ENCODE measurements around the gene UBR3. TPM values are rescaled to one million over a fixed set of nuclear protein-coding genes. Genes with fewer than 3 reads are reported as not detected.
A peak's percentile ranks its signal among the peaks of the same experiment; 100 is the strongest.
"Not testable (repeated sequence)": the region's sequence is repeated elsewhere in the genome, so short reads cannot be mapped to it uniquely, and the experiment has no call there.

Gene UBR3
- total RNA-seq, 1 experiment from 2014 or later, result 16.4 TPM

DNA sequence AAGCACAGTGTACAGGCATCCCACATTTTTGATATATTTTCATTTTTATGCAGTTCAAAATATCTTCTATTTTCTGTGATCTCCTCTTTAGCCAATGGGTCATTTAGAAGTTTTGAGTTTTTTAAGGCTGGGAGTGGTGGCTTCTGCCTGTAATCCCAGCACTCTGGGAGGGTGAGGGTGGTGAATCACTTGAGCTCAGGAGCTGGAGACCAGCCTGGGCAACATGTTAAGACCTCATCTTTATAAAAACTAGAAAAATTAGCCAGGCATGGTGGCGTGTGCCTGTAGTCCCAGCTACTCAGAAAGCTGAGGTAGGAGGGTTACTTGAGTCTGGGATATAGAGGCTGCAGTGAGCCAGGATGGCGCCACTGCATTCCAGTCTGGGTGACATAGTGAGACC is 17.8 kb downstream of the UBR3 start (continued):
- TF ChIP-seq TP53 (CRISPR knock-in tag; IDR thresholded peaks at IDR 0.05), result no peak
- no peak for TF ChIP-seq FOXJ3 (CRISPR knock-in tag; IDR thresholded peaks at IDR 0.05; ENCODE audit: borderline replicate concordance)

DNA sequence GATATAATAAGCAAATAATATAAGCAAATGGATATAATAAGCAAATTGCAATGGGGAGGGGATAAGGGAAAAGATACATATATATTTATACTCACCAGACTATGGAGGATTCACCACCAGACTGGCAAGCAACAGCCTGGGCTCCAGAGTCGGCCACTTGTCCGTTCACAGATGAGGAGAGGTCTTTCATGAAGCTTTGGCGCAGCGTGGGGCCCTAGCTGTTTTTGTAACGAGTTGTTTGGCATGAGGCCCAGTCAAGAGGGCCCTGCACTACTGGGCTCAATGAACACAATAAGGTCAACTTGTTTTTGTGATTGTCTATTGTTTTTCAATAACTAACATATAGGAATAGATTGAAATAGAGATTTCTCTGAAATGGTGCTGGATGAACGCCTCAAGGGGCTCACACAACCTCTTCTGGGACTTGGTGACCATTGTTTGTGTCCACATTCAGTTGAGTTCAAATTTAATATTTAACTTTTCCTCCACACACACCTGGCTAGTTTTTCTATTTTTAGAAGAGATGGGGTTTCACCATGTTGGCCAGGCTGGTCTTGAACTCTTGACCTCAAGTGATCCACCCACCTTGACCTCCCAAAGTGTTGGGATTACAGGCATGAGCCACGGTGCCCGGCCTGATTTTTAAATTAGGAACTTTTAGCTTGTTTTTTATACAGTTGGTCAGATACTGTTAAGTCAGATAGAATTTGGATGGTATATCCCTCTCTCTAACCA is 21.9 kb downstream of the UBR3 start:
- H3K27ac Mint-ChIP-seq, result peak overlapping the region; percentile 21; the same call in 1 of the 2 replicates
- H3K27me3 Mint-ChIP-seq (ENCODE audit: low read depth); POLR2A ChIA-PET; H3K9me3 Mint-ChIP-seq; ATAC-seq; H3K4me3 Mint-ChIP-seq; DNase-seq (ENCODE audit: low spot score); CTCF ChIA-PET: not testable (repeated sequence)
- H3K36me3 Mint-ChIP-seq, result peaks cover 14% of the 10 kb centered on the region
- H3K4me1 Mint-ChIP-seq, result peaks cover 18% of the 10 kb centered on the region

DNA sequence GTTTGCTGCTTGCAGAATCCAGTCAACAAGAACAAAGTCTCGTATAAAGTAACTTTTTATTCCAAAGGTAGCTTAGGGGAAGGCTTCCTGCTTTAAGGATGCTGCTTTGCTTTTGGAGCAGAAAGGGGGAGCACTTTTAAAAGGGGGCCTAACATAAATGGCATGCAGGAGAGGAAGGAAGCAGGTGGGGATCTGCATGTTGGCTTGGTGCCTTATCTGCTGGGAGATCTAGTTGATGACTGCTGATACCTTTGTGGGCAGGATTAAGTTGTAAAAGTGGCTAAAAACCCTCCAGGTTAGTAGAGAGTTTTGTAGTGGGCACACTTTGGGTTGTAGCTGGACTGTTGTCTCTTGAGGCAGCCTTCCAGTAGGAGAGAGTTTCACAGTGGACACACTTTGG is 22.5 kb downstream of the UBR3 start:
- DNase-seq (ENCODE audit: low spot score) (no peak), ATAC-seq (no peak)
- Mint-ChIP-seq H3K4me1 (peaks cover 18% of the 10 kb centered on the region), H3K4me3 (no peak overlapping the region), H3K9me3 (peaks cover 7% of the 10 kb centered on the region), H3K27me3 (ENCODE audit: low read depth) (no peaks in the 10 kb centered on the region), H3K36me3 (peaks cover 16% of the 10 kb centered on the region), H3K27ac (peak overlapping the region; percentile 21; the same call in 1 of the 2 replicates)
- TF ChIP-seq SOX15 (CRISPR knock-in tag; IDR thresholded peaks at IDR 0.05), result no peak
- TF ChIP-seq, protein P1, sequence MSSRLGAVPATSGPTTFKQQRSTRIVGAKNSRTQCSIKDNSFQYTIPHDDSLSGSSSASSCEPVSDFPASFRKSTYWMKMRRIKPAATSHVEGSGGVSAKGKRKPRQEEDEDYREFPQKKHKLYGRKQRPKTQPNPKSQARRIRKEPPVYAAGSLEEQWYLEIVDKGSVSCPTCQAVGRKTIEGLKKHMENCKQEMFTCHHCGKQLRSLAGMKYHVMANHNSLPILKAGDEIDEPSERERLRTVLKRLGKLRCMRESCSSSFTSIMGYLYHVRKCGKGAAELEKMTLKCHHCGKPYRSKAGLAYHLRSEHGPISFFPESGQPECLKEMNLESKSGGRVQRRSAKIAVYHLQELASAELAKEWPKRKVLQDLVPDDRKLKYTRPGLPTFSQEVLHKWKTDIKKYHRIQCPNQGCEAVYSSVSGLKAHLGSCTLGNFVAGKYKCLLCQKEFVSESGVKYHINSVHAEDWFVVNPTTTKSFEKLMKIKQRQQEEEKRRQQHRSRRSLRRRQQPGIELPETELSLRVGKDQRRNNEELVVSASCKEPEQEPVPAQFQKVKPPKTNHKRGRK (CRISPR knock-in tag; IDR thresholded peaks at IDR 0.05; ENCODE audit: borderline replicate concordance), result no peak
- TF ChIP-seq, protein P2, sequence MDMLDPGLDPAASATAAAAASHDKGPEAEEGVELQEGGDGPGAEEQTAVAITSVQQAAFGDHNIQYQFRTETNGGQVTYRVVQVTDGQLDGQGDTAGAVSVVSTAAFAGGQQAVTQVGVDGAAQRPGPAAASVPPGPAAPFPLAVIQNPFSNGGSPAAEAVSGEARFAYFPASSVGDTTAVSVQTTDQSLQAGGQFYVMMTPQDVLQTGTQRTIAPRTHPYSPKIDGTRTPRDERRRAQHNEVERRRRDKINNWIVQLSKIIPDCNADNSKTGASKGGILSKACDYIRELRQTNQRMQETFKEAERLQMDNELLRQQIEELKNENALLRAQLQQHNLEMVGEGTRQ (CRISPR knock-in tag; IDR thresholded peaks at IDR 0.05), result no peak
- TF ChIP-seq, protein P3, sequence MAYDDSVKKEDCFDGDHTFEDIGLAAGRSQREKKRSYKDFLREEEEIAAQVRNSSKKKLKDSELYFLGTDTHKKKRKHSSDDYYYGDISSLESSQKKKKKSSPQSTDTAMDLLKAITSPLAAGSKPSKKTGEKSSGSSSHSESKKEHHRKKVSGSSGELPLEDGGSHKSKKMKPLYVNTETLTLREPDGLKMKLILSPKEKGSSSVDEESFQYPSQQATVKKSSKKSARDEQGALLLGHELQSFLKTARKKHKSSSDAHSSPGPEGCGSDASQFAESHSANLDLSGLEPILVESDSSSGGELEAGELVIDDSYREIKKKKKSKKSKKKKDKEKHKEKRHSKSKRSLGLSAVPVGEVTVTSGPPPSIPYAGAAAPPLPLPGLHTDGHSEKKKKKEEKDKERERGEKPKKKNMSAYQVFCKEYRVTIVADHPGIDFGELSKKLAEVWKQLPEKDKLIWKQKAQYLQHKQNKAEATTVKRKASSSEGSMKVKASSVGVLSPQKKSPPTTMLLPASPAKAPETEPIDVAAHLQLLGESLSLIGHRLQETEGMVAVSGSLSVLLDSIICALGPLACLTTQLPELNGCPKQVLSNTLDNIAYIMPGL (CRISPR knock-in tag; IDR thresholded peaks at IDR 0.05), result no peak
- no peak for TF ChIP-seq JUN (CRISPR knock-in tag; IDR thresholded peaks at IDR 0.05)
- no peak for TF ChIP-seq RORB (CRISPR knock-in tag; IDR thresholded peaks at IDR 0.05)
- TF ChIP-seq ZNF423 (CRISPR knock-in tag; IDR thresholded peaks at IDR 0.05), result no peak
- no peak for TF ChIP-seq TP53 (CRISPR knock-in tag; IDR thresholded peaks at IDR 0.05)
- TF ChIP-seq ZNF232 (CRISPR knock-in tag; IDR thresholded peaks at IDR 0.05), result no peak
- no peak for TF ChIP-seq TEAD4 (CRISPR knock-in tag; IDR thresholded peaks at IDR 0.05)
- TF ChIP-seq, protein P4, sequence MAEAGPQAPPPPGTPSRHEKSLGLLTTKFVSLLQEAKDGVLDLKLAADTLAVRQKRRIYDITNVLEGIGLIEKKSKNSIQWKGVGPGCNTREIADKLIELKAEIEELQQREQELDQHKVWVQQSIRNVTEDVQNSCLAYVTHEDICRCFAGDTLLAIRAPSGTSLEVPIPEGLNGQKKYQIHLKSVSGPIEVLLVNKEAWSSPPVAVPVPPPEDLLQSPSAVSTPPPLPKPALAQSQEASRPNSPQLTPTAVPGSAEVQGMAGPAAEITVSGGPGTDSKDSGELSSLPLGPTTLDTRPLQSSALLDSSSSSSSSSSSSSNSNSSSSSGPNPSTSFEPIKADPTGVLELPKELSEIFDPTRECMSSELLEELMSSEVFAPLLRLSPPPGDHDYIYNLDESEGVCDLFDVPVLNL (CRISPR knock-in tag; IDR thresholded peaks at IDR 0.05; ENCODE audit: borderline replicate concordance, low read depth), result no peak
- TF ChIP-seq JAZF1 (CRISPR knock-in tag; IDR thresholded peaks at IDR 0.05), result no peak
- no peak for TF ChIP-seq ZNF138 (CRISPR knock-in tag; conservative IDR thresholded peaks at IDR 0.05)
- TF ChIP-seq, protein P5, sequence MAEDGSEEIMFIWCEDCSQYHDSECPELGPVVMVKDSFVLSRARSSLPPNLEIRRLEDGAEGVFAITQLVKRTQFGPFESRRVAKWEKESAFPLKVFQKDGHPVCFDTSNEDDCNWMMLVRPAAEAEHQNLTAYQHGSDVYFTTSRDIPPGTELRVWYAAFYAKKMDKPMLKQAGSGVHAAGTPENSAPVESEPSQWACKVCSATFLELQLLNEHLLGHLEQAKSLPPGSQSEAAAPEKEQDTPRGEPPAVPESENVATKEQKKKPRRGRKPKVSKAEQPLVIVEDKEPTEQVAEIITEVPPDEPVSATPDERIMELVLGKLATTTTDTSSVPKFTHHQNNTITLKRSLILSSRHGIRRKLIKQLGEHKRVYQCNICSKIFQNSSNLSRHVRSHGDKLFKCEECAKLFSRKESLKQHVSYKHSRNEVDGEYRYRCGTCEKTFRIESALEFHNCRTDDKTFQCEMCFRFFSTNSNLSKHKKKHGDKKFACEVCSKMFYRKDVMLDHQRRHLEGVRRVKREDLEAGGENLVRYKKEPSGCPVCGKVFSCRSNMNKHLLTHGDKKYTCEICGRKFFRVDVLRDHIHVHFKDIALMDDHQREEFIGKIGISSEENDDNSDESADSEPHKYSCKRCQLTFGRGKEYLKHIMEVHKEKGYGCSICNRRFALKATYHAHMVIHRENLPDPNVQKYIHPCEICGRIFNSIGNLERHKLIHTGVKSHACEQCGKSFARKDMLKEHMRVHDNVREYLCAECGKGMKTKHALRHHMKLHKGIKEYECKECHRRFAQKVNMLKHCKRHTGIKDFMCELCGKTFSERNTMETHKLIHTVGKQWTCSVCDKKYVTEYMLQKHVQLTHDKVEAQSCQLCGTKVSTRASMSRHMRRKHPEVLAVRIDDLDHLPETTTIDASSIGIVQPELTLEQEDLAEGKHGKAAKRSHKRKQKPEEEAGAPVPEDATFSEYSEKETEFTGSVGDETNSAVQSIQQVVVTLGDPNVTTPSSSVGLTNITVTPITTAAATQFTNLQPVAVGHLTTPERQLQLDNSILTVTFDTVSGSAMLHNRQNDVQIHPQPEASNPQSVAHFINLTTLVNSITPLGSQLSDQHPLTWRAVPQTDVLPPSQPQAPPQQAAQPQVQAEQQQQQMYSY (CRISPR knock-in tag; IDR thresholded peaks at IDR 0.05), result no peak
- POLR2A ChIA-PET, result no interaction called here
- CTCF ChIA-PET, result no interaction called here

Data from WTC11 (cell line).